ENCODE measurements around the gene LILRB2. TPM values are rescaled to one million over a fixed set of nuclear protein-coding genes. Genes with fewer than 3 reads are reported as not detected.
"Not testable (repeated sequence)": the region's sequence is repeated elsewhere in the genome, so short reads cannot be mapped to it uniquely, and the experiment has no call there.

Gene LILRB2
- polyA plus RNA-seq, 5 donors, result 1.5 to 3.3 (median 1.7) TPM

DNA sequence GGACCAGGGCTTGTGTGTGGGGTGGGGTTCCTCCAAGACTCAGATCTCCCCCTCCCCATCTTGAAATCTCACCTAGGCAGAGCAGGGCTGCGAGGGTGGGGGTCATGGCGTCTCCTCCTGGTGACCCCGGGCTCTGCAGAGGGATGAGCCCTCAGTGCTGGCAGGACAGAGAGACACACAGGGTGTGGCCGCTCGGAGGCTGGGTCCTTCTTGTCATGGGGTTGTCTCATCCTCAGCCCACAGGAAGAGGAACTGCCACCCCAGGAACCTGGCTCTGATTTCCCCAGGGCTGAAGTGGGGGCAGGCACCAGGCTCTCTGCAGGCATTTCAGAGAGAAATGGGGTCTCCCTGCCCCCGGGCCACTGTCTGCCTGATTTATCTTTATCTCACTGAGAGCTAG is 38.3 kb downstream of the LILRB2 start, which contains the start of gene LILRA6:
LILRA6 (minus strand) TSS at position 145 of the 400 bp plus-strand sequence.
- DNase-seq, result not testable (repeated sequence)

DNA sequence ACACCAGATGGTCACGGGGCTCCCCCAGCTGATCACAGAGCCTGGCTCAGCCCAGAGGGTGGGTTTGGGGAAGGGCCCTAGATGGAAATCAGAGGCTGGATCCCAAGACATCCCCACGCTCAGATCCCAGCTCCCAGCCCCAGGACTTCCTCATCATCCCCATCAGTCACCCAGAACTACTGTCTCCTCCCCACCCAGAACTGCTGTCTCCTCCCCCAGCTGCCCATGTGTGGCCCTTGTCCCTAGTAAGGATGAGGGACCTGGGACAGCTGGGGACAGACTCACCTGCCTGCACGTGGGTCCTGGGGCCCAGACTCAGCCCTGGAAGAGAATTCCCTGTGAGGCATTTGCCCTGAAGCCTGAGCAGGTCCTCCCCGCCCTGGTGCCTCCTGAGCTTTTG is 38.7 kb downstream of the LILRB2 start:
- not testable (repeated sequence) for DNase-seq

DNA sequence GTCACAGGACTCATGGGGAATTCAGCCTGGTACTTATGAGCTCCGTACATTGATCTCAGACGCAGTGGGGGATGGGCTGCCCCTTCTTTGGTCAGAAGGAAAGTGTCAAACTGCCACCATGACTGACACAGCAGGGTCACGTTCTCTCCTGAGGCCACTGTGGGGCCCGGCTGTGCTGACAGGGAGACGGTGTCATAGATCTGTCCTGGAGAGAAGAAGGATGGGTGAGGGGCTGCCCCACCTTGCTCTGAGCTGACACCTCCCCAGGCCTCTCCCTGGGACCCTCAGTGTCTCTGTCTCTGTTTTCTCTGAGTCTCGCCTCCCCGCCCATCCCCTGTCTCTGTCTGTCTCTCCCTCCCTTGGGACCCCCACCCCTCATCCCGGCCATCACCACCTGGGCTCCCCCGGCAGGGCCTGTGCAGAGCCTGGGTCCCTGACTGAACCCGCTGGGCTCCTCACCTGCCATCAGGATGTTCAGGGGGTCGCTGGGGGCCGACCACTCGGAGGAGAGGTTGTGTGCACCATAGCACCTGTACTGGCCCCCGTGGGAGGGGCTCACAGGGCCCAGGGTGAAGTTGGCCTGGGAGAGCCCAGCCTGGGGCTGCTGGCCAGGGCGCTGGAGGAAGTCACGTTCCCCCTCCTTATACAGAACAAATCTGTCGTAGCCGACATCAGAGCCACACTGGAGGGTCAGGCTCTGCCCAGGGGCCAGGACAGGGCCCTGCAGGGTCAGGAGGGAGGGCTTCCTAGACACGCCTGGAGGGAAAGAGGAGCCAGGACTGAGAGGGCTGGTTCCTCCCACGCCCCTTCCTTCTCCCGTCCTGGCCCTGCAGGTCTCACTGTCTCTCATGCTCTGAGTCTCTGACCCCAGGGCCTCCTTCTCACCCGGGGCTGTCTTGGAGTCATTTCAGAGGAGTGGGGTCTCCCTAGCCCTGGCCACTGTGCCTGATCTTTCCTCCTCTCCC is 40.3 kb downstream of the LILRB2 start:
- DNase-seq, result not testable (repeated sequence)

DNA sequence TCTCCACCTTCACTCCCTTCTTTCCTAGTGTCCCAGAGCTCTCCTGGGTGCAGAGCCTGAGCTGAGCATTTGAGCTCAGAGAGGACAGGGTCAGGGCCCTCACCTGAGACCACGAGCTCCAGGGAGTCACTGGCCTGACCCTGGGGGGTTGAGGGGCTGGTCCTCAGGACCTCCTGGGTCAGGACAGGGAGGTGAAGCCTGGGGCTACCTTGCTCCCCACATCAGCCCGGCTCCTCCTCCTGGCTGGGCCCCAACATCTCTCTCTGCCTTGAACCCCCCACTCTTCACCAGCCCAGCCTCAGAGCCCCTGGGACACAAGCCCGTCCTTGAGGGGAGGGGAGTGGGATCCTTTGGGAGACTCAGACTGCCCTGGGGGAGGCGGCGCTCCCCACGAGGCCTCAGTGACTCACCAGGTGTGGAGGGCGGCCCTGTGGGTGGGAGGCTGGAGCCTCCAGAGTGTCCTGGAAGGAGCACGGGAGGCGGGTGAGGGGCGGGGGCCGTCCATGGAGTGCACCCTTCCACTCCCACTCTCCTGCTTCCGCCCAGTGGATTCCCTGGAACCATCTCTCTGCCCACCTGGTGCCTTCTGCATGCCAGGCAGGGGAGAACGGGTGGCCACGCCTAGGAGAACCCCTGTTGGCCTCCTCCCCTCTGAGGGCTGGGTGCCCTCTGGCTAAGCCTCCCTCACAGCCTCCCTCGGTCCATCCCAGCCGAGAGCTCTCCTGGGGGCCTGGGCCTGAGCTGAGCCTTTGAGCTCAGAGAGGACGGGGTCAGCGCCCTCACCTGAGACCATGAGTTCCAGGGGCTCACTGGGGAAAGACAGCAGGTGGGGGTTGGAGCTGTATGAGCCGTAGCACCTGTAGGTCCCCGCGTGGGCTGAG is 41.2 kb downstream of the LILRB2 start:
- not testable (repeated sequence) for DNase-seq

DNA sequence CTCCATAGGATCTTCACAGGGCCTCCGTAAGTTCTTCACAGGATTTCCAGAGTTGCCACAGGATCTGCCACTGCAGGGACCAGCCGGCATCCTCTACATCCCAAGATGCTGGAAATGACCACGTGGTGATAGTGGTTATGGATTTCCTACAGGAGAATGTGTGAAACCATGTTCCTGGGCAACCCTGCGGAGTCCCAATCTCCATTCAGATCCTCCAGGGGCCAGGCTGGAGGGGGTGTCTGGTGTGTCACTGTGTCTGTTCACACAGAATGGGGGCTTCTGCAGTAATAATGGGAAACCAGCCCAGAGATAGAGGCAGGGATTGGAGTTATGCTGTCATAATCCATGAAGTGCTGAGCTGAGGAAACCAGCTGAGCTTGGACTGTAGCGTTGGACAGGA is 47.0 kb downstream of the LILRB2 start:
- no peak for DNase-seq

DNA sequence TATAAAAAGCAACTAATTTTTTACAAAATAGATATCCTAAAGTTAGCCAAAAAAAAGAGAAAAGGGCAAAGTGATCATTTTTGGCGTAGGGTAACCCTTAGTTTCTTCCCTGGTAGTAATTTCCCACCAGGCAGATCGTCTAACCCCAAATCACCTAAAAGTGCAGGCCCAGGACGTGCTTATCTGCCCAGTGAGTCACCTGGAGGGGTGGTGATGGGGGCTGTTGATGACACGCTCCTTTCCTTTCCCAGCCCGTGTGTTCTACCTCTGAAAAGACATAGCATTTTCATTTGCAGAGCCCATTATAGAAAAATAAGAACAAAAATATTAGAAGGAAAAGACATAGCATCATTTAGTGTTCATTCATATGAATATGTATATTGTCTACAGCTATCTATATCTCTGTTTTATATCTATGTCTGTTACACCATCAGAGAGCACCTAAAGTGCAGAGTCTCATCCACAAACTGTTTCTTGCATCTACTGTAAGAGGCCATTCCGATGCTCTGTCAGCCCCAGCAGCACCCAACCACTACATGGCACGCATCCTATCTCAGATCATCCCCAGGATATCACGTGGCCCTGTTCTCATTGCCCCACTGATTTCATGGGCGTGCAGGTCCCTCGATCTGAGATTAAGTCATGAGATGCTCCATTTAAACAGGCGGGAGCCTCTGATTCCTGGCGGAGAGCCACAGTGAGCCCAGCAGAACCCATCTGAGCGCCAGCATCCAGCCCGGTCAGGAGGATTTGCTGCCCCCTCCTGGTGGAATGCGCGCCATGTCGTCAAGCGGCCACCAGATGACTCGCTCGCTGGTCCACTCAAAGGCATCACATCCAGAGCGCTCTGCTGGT is 49.6 kb downstream of the LILRB2 start:
- peak; percentile 71 to 80 for DNase-seq

DNA sequence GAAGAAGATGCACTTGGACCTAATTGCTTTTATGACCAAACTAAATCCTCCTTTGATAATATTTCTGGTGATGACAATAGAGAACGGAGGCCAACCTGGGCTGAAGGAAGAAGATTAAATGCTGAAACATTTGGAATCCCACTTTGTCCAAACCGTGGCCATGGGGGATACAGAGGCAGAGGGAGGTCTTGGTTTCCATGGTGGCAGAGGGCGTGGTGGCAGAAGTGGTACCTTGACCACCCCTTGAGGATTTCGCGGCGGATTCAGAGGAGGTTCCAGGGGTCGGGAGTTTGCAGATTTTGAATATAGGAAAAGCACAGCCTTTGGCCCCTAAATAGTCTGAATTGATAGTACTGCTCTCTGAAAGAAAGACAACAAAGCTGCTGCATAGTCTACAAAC is 50.9 kb downstream of the LILRB2 start:
- DNase-seq, result no peak

DNA sequence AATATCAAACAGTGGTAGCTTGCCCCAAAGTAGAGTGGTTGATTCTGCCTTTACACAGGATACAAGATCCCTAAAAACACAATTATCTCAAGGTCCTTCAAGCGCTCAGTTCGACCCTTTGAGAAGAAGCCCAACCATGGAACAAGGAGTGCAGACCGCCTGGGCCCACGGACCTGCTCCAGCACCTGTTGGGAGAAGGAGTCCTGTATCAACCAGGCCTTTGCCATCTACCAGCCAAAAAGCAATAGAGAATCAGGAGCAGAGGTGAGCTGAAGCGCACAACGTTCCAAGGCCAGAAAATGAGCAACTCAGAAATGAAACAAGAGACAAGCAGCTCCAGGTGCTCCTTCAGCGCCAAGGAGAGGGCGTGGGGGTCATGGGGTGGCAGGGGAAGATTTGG is 51.8 kb downstream of the LILRB2 start:
- DNase-seq, result no peak

DNA sequence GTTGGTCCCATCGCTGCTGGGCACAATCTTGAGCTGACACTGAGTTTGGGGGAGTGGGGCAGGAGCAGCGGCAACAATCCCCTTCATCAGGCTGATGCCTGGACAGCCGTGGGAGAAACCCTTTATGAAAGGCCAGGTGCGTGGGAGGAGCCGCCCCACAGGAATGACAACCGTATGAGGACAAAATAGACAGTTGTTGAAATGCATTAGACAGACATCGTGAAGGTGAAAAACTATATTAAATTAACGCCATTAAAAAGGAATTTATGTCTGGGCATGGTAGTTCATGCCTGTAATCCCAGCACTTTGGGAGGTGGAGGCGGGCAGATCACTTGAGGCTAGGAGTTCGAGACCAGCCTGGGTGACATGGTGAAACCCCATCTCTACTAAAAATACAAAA is 56.3 kb downstream of the LILRB2 start:
- not testable (repeated sequence) for DNase-seq

DNA sequence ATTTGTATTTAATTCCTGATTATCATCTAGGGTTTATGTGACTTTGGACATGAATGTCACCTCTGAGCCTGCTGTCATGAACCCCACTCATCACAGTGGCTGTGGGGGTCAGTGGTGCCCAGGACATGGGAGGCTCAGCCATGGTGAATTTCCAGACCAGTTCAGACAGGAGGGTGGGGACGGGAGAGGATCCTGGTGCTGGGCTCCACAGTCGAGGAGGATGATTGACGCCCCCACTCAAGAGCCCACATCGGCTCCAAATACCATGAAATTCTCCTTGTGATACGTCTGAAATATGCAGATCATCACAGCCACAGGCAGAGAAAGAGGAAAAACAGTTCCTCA is 57.0 kb downstream of the LILRB2 start:
- not testable (repeated sequence) for DNase-seq

Other genes starting within 250 kb of the LILRB2 start
- under 1 TPM in 3 of 5 donors, not detected in 2; 0.17 to 0.41 (median 0.30) TPM for gene VSTM1, start 217.2 kb downstream of the LILRB2 start, polyA plus RNA-seq (ENCODE audit: insufficient read depth in 1 of 5, insufficient read length in 5 of 5, low replicate concordance in 1 of 5)
- gene TARM1, start 199.7 kb downstream of the LILRB2 start, polyA plus RNA-seq (ENCODE audit: insufficient read depth in 1 of 5, insufficient read length in 5 of 5, low replicate concordance in 1 of 5), result under 1 TPM in 4 of 5 donors, not detected in 1; 0.15 to 0.27 (median 0.18) TPM
- gene OSCAR, start 180.3 kb downstream of the LILRB2 start, polyA plus RNA-seq (ENCODE audit: insufficient read depth in 1 of 5, insufficient read length in 5 of 5, low replicate concordance in 1 of 5), result under 1 TPM; 0.38 to 0.73 (median 0.56) TPM
- 100 to 1,000 TPM in 1 of 5 donors, 10 to 100 TPM in 4; 65.2 to 157 (median 85.5) TPM for gene NDUFA3, start 178.3 kb downstream of the LILRB2 start, polyA plus RNA-seq (ENCODE audit: insufficient read depth in 1 of 5, insufficient read length in 5 of 5, low replicate concordance in 1 of 5)
- gene TFPT, start 165.5 kb downstream of the LILRB2 start, polyA plus RNA-seq (ENCODE audit: insufficient read depth in 1 of 5, insufficient read length in 5 of 5, low replicate concordance in 1 of 5), result 10 to 100 TPM; 13.1 to 25.5 (median 18.1) TPM
- 10 to 100 TPM; 50.3 to 71.0 (median 60.2) TPM for gene PRPF31, start 165.4 kb downstream of the LILRB2 start, polyA plus RNA-seq (ENCODE audit: insufficient read depth in 1 of 5, insufficient read length in 5 of 5, low replicate concordance in 1 of 5)
- gene CNOT3, start 143.3 kb downstream of the LILRB2 start, polyA plus RNA-seq (ENCODE audit: insufficient read depth in 1 of 5, insufficient read length in 5 of 5, low replicate concordance in 1 of 5), result 10 to 100 TPM; 54.3 to 69.4 (median 59.5) TPM
- gene LENG1, start 121.4 kb downstream of the LILRB2 start, polyA plus RNA-seq (ENCODE audit: insufficient read depth in 1 of 5, insufficient read length in 5 of 5, low replicate concordance in 1 of 5), result 10 to 100 TPM in 1 of 5 donors, 1 to 10 TPM in 4; 6.5 to 12.3 (median 7.9) TPM
- 10 to 100 TPM; 21.9 to 42.8 (median 32.1) TPM for gene TMC4, start 108.0 kb downstream of the LILRB2 start, polyA plus RNA-seq (ENCODE audit: insufficient read depth in 1 of 5, insufficient read length in 5 of 5, low replicate concordance in 1 of 5)
- gene MBOAT7, start 91.5 kb downstream of the LILRB2 start, polyA plus RNA-seq (ENCODE audit: insufficient read depth in 1 of 5, insufficient read length in 5 of 5, low replicate concordance in 1 of 5), result 10 to 100 TPM; 44.0 to 69.4 (median 54.5) TPM
- gene TSEN34, start 89.8 kb downstream of the LILRB2 start, polyA plus RNA-seq (ENCODE audit: insufficient read depth in 1 of 5, insufficient read length in 5 of 5, low replicate concordance in 1 of 5), result 10 to 100 TPM; 35.0 to 66.7 (median 44.3) TPM
- 1,000 to 10,000 TPM; 1,645 to 2,801 (median 2,081) TPM for gene RPS9, start 80.3 kb downstream of the LILRB2 start, polyA plus RNA-seq (ENCODE audit: insufficient read depth in 1 of 5, insufficient read length in 5 of 5, low replicate concordance in 1 of 5)
- gene LILRB3, start 58.1 kb downstream of the LILRB2 start, polyA plus RNA-seq (ENCODE audit: insufficient read depth in 1 of 5, insufficient read length in 5 of 5, low replicate concordance in 1 of 5), result 1 to 10 TPM; 1.4 to 2.9 (median 2.3) TPM
- gene LILRA6, start 38.3 kb downstream of the LILRB2 start, polyA plus RNA-seq (ENCODE audit: insufficient read depth in 1 of 5, insufficient read length in 5 of 5, low replicate concordance in 1 of 5), result 1 to 10 TPM in 1 of 5 donors, under 1 TPM in 4; 0.56 to 1.5 (median 0.73) TPM
- 1 to 10 TPM; 3.9 to 5.0 (median 4.8) TPM for gene LILRB5, start 23.8 kb downstream of the LILRB2 start, polyA plus RNA-seq (ENCODE audit: insufficient read depth in 1 of 5, insufficient read length in 5 of 5, low replicate concordance in 1 of 5)
- under 1 TPM; 0.28 to 0.81 (median 0.55) TPM for gene LILRA5, start 32.1 kb upstream of the LILRB2 start, polyA plus RNA-seq (ENCODE audit: insufficient read depth in 1 of 5, insufficient read length in 5 of 5, low replicate concordance in 1 of 5)
- gene LILRA4, start 58.1 kb upstream of the LILRB2 start, polyA plus RNA-seq (ENCODE audit: insufficient read depth in 1 of 5, insufficient read length in 5 of 5, low replicate concordance in 1 of 5), result under 1 TPM in 2 of 5 donors, not detected in 3; 0.13 to 0.26 TPM
- 10 to 100 TPM in 1 of 5 donors, 1 to 10 TPM in 4; 5.7 to 11.6 (median 6.7) TPM for gene LAIR1, start 83.8 kb upstream of the LILRB2 start, polyA plus RNA-seq (ENCODE audit: insufficient read depth in 1 of 5, insufficient read length in 5 of 5, low replicate concordance in 1 of 5)
- 10 to 100 TPM in 1 of 5 donors, 1 to 10 TPM in 4; 2.9 to 11.7 (median 4.0) TPM for gene TTYH1, start 134.4 kb upstream of the LILRB2 start, polyA plus RNA-seq (ENCODE audit: insufficient read depth in 1 of 5, insufficient read length in 5 of 5, low replicate concordance in 1 of 5)
- gene LENG8, start 168.1 kb upstream of the LILRB2 start, polyA plus RNA-seq (ENCODE audit: insufficient read depth in 1 of 5, insufficient read length in 5 of 5, low replicate concordance in 1 of 5), result 100 to 1,000 TPM; 109 to 225 (median 164) TPM
- 1 to 10 TPM; 2.9 to 7.7 (median 3.4) TPM for gene LENG9, start 182.7 kb upstream of the LILRB2 start, polyA plus RNA-seq (ENCODE audit: insufficient read depth in 1 of 5, insufficient read length in 5 of 5, low replicate concordance in 1 of 5)
- 10 to 100 TPM; 25.8 to 76.8 (median 34.3) TPM for gene CDC42EP5, start 192.2 kb upstream of the LILRB2 start, polyA plus RNA-seq (ENCODE audit: insufficient read depth in 1 of 5, insufficient read length in 5 of 5, low replicate concordance in 1 of 5)
- gene LAIR2, start 221.7 kb upstream of the LILRB2 start, polyA plus RNA-seq (ENCODE audit: insufficient read depth in 1 of 5, insufficient read length in 5 of 5, low replicate concordance in 1 of 5), result 1 to 10 TPM in 1 of 5 donors, under 1 TPM in 1, not detected in 3; 0.38 to 1.6 TPM